ENCODE measurements around the gene GIPR.

GRCh38 chr19:45667620-45668341 lies at the start of gene GIPR:
- TF ChIP-seq EZH2 (IDR thresholded peaks at IDR 0.05) (no peak), POLR2AphosphoS5 (IDR thresholded peaks at IDR 0.05; ENCODE audit: borderline replicate concordance, low read depth, low read length) (no peak), FOXP2 (optimal IDR thresholded peaks at IDR 0.05; ENCODE audit: control extremely low read depth, extremely low read length, insufficient read depth) (no peak)

Data from SK-N-MC (cell line).